Testis (tissue), 2 donors: ENCODE data around the gene FLYWCH1.

ENCODE experiments used
- CTCF ChIP-seq, 3 experiments: fragments of 450-650 bp in 2 of 3; fragments of 200-600 bp in 1 of 3; sonication (generic) in 1 of 3; IDR thresholded peaks; one replicate each; pipeline ENCODE4 v1.5.1; 2016 to 2019; ENCODE audit warnings: antibody characterized with exemption in 3 of 3, mild to moderate bottlenecking in 2 of 3, moderate library complexity in 1 of 3
- POLR2A ChIP-seq: fragments of 450-650 bp; IDR thresholded peaks from one replicate; pipeline ENCODE4 v1.6.1; 2017; ENCODE audit warnings: antibody characterized with exemption, mild to moderate bottlenecking, moderate library complexity

GRCh38 chr16:2866431-2866830 is 45.3 kb upstream of the FLYWCH1 start:
- TF ChIP-seq CTCF (IDR thresholded peaks at IDR 0.05), result no peak
- TF ChIP-seq POLR2A, result no peak
